DMS114 treated with DMSO at 0.1 percent for 48 hours (cell line): Measurements from ENCODE around the gene CHRM5.

Experiments used
- DNase-seq: peaks from one replicate; lab custom pipeline; 2025; ENCODE audit not compliant: unreplicated experiment; lab: John Stamatoyannopoulos, UW

Gene CHRM5

GRCh38 chr15:34084086-34084485 is 115.8 kb downstream of the CHRM5 start:
- DNase-seq: no peak

GRCh38 chr15:34085746-34086145 is 117.4 kb downstream of the CHRM5 start:
- DNase-seq: no peak

GRCh38 chr15:34099914-34100313 is 131.6 kb downstream of the CHRM5 start:
- DNase-seq: no peak

GRCh38 chr15:34101366-34102174 is 133.3 kb downstream of the CHRM5 start, which contains the start of the genes EMC7 and PGBD4:
Gene EMC7 (minus strand): TSS chr15:34101862. CDS start chr15:34101839, 23 bp downstream.
Gene PGBD4 (plus strand): TSS chr15:34102083. CDS start chr15:34102532, 449 bp downstream.
- DNase-seq: peak; percentile 97

GRCh38 chr15:34102175-34102925 is 134.1 kb downstream of the CHRM5 start:
- no peak for DNase-seq

- no peak for DNase-seq
Observed at GRCh38 chr15:34106423-34106822, 138.1 kb downstream of the CHRM5 start.

- no peak for DNase-seq
Observed at GRCh38 chr15:34107315-34107714, 139.0 kb downstream of the CHRM5 start.

- peak; percentile 39 for DNase-seq
Observed at GRCh38 chr15:34109797-34110663, 141.7 kb downstream of the CHRM5 start.

GRCh38 chr15:34111488-34111887 is 143.2 kb downstream of the CHRM5 start:
- DNase-seq: no peak

- DNase-seq: no peak
Observed at GRCh38 chr15:34114215-34114614, 145.9 kb downstream of the CHRM5 start.

GRCh38 chr15:34114739-34115138 is 146.4 kb downstream of the CHRM5 start:
- no peak for DNase-seq

- no peak for DNase-seq
Observed at GRCh38 chr15:34116620-34117019, 148.3 kb downstream of the CHRM5 start.
